HG02678 (cell line): ENCODE measurements around the gene TSPEAR.

Source experiments
- ATAC-seq: cut with Tn5 transposase; IDR thresholded peaks from one replicate; pipeline ENCODE4 v1.9.1; 2021; ENCODE audit warnings: mild to moderate bottlenecking, moderate library complexity; ENCODE audit not compliant: unreplicated experiment

Gene TSPEAR

GRCh38 chr21:44723177-44724131, 12.1 kb upstream of the TSPEAR start:
- no peak for ATAC-seq

- ATAC-seq, result no peak
These were observed 11.4 kb upstream of the TSPEAR start for GRCh38 chr21:44722731-44723130.

GRCh38 chr21:44720170-44720569, 8.8 kb upstream of the TSPEAR start:
- ATAC-seq, result no peak

- ATAC-seq, result no peak
These were observed 7.2 kb upstream of the TSPEAR start for GRCh38 chr21:44718571-44718970.

- no peak for ATAC-seq
These were observed 6.7 kb upstream of the TSPEAR start for GRCh38 chr21:44718093-44718492.

- ATAC-seq, result no peak
These were observed 5.6 kb upstream of the TSPEAR start for GRCh38 chr21:44716984-44717383.

GRCh38 chr21:44714905-44715304, 3.5 kb upstream of the TSPEAR start:
- no peak for ATAC-seq

GRCh38 chr21:44713846-44714245, 2.5 kb upstream of the TSPEAR start:
- no peak for ATAC-seq

- ATAC-seq, result no peak
These were observed 1.8 kb upstream of the TSPEAR start for GRCh38 chr21:44713130-44713529.

GRCh38 chr21:44712203-44713028, 1.0 kb upstream of the TSPEAR start:
- ATAC-seq, result no peak

- ATAC-seq, result no peak
These were observed 531 bp downstream of the TSPEAR start for GRCh38 chr21:44710756-44711326.

GRCh38 chr21:44710294-44710665, 1.1 kb downstream of the TSPEAR start:
- ATAC-seq, result no peak

- no peak for ATAC-seq
These were observed 1.7 kb downstream of the TSPEAR start for GRCh38 chr21:44709426-44710293.

GRCh38 chr21:44708866-44709425, 2.4 kb downstream of the TSPEAR start:
- no peak for ATAC-seq

GRCh38 chr21:44708213-44708865, 3.0 kb downstream of the TSPEAR start:
- no peak for ATAC-seq

- no peak for ATAC-seq
These were observed 4.4 kb downstream of the TSPEAR start for GRCh38 chr21:44706706-44707581.

GRCh38 chr21:44706026-44706705, 5.2 kb downstream of the TSPEAR start:
- ATAC-seq, result no peak

- no peak for ATAC-seq
These were observed 6.8 kb downstream of the TSPEAR start for GRCh38 chr21:44704636-44705001.
